Panc1 (cell line): Measurements from ENCODE around the gene C11orf42.

ENCODE experiments used
- SIN3A ChIP-seq: IDR thresholded peaks from 2 replicates; pipeline ENCODE4 v1.6.1; 2012; ENCODE audit warnings: low read depth, mild to moderate bottlenecking, low read length, moderate library complexity, borderline replicate concordance; ENCODE audit not compliant: insufficient read depth
- TF ChIP-seq, protein P1 (sequence below): fragments of 450-650 bp; IDR thresholded peaks from 2 replicates; pipeline ENCODE4 v1.5.1; 2017; ENCODE audit warnings: mild to moderate bottlenecking

DNA sequence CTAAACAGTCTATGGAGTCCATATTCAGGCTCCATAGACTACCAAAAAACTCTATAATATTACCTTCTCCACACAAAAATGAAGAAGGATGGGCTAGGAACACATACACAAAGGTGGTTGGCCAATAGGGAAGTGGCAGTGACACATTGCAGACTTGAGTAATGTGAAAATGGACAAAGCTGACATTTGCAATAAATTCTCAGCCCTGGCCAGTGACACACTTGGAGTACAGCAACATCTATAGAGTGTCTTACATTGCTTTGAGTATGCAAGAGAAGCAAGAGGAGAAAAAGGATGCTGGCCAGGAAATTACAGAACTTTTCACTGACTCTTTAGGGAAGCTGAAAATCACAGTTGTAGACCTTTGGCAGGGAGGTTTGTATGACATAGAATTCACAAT, 13.6 kb upstream of the C11orf42 start:
- TF ChIP-seq, protein P1, sequence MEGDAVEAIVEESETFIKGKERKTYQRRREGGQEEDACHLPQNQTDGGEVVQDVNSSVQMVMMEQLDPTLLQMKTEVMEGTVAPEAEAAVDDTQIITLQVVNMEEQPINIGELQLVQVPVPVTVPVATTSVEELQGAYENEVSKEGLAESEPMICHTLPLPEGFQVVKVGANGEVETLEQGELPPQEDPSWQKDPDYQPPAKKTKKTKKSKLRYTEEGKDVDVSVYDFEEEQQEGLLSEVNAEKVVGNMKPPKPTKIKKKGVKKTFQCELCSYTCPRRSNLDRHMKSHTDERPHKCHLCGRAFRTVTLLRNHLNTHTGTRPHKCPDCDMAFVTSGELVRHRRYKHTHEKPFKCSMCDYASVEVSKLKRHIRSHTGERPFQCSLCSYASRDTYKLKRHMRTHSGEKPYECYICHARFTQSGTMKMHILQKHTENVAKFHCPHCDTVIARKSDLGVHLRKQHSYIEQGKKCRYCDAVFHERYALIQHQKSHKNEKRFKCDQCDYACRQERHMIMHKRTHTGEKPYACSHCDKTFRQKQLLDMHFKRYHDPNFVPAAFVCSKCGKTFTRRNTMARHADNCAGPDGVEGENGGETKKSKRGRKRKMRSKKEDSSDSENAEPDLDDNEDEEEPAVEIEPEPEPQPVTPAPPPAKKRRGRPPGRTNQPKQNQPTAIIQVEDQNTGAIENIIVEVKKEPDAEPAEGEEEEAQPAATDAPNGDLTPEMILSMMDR = no peak
- no peak for TF ChIP-seq SIN3A
